ENCODE data around the gene LDLRAD4. TPM values are rescaled to one million over a fixed set of nuclear protein-coding genes. Genes with fewer than 3 reads are reported as not detected.

Gene LDLRAD4
- total and polyA plus RNA-seq, 2 donors (not counting 1 experiment from before 2014, with no cell fraction given), result 13.9 to 35.7 TPM

DNA sequence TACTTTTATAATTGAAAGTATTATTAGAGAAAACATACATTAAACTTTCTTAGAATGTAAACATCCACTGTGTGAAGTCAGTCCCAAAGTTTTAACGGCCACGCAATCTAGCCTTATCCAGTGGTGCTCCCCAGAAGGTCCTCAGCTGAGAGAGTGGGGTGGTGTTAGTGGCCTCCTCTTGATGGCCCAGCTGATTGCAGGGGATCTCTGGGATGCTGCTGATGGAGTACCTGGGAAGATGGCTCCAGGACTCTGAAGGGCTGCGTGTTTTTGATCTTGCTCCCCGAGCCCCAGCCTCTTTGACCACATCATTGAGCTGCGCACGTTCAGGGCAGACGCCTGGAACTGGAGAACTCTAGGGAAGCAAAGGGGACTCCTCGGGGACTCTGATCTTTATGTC, 326.4 kb downstream of the LDLRAD4 start:
- no peak overlapping the region for H3K4me2 ChIP-seq (replicated peaks; ENCODE audit: low read depth, low read length, poor library complexity, severe bottlenecking)
- ATAC-seq (ENCODE audit: low read depth) (no peak), DNase-seq (no peak)
- no peaks in the 10 kb centered on the region for H3K27me3 ChIP-seq (replicated peaks in 1 of 4; ENCODE audit: control extremely low read depth in 1 of 4, control insufficient read depth in 3 of 4, insufficient read depth in 4 of 4, low read length in 3 of 4)
- H4K20me1 ChIP-seq (ENCODE audit: control insufficient read depth, insufficient read depth, low read length, poor library complexity, severe bottlenecking), result no peaks in the 10 kb centered on the region
- Mint-ChIP-seq H3K27me3 (no peaks in the 10 kb centered on the region), H3K4me1 (peaks cover 25% of the 10 kb centered on the region), H3K27ac (no peak overlapping the region), H3K4me3 (no peak overlapping the region), H3K9me3 (ENCODE audit: insufficient read depth) (no peaks in the 10 kb centered on the region)
- H3K9me3 ChIP-seq (ENCODE audit: control extremely low read depth in 1 of 3, control insufficient read depth in 2 of 3, insufficient read depth in 1 of 3, low read length in 2 of 3), result peaks cover 0 to 15% (median 4%) of the 10 kb centered on the region in 3 donors
- H2AFZ ChIP-seq (ENCODE audit: insufficient read depth, low read depth, low read length, poor library complexity, severe bottlenecking), result no peak overlapping the region
- H3K27ac ChIP-seq (ENCODE audit: low read length in 2 of 2), result no peak overlapping the region
- H3K79me2 ChIP-seq (ENCODE audit: control insufficient read depth, insufficient read depth, low read length), result peaks cover 59% of the 10 kb centered on the region
- WGBS (ENCODE audit: insufficient coverage), result 98% methylated on average over 8 of the region's 8 CpGs
- intact Hi-C loops (cut with micrococcal nuclease), result no loop called here
- ChIA-PET POLR2A (no interaction called here), CTCF (interaction anchor here (1.3 to 1.9 kb wide), 2 partner anchors 13 kb away, joined by 6 read pairs; no protein-coding TSS in a partner anchor)
- peaks cover 29 to 31% of the 10 kb centered on the region in 2 donors for H3K4me1 ChIP-seq (ENCODE audit: control insufficient read depth in 2 of 2, insufficient read depth in 2 of 2, low read length in 2 of 2)
- TF ChIP-seq, protein P1, sequence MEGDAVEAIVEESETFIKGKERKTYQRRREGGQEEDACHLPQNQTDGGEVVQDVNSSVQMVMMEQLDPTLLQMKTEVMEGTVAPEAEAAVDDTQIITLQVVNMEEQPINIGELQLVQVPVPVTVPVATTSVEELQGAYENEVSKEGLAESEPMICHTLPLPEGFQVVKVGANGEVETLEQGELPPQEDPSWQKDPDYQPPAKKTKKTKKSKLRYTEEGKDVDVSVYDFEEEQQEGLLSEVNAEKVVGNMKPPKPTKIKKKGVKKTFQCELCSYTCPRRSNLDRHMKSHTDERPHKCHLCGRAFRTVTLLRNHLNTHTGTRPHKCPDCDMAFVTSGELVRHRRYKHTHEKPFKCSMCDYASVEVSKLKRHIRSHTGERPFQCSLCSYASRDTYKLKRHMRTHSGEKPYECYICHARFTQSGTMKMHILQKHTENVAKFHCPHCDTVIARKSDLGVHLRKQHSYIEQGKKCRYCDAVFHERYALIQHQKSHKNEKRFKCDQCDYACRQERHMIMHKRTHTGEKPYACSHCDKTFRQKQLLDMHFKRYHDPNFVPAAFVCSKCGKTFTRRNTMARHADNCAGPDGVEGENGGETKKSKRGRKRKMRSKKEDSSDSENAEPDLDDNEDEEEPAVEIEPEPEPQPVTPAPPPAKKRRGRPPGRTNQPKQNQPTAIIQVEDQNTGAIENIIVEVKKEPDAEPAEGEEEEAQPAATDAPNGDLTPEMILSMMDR (IDR thresholded peaks at IDR 0.05), result no peak
- no peak for TF ChIP-seq EZH2 (IDR thresholded peaks at IDR 0.05; ENCODE audit: borderline replicate concordance, insufficient read depth, low read depth, low read length, poor library complexity, severe bottlenecking)
- H3K9ac ChIP-seq (ENCODE audit: low read length), result no peak overlapping the region
- H3K4me3 ChIP-seq (ENCODE audit: control extremely low read depth in 1 of 5, extremely low read depth in 1 of 5, insufficient read depth in 1 of 5, low read depth in 2 of 5, low read length in 4 of 5), result no peak overlapping the region
- H3K36me3 ChIP-seq (replicated peaks in 1 of 2; ENCODE audit: control extremely low read depth in 1 of 2, control insufficient read depth in 1 of 2, extremely low read depth in 1 of 2, insufficient read depth in 2 of 2, low read length in 1 of 2), result peaks cover 0 to 4% of the 10 kb centered on the region in 2 experiments

DNA sequence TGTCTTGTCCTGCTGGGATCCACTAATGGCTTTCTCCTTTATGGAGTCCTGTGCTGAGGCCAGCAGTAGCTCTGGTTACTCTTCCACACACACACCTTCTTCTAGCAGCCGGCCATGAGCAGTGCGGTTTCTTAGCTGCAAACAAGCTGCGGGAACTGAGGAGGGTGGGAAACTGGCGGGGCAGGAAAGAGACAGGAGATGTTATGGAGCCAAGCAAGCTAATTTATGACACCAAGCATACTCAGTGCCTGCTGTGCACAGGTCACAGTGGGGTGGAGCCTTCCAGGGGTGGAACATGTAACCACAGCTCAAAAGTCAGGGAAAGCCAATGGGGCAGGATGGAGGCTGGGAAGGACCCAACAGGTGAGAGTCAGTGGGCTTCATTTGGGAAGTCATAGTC, 327.0 kb downstream of the LDLRAD4 start:
- H3K36me3 ChIP-seq (replicated peaks in 1 of 2; ENCODE audit: control extremely low read depth in 1 of 2, control insufficient read depth in 1 of 2, extremely low read depth in 1 of 2, insufficient read depth in 2 of 2, low read length in 1 of 2), result peaks cover 0 to 4% of the 10 kb centered on the region in 2 experiments
- DNase-seq (no peak), ATAC-seq (ENCODE audit: low read depth) (no peak)
- peaks cover 23% of the 10 kb centered on the region for H3K4me1 Mint-ChIP-seq
- peaks cover 0 to 15% (median 4%) of the 10 kb centered on the region in 3 donors for H3K9me3 ChIP-seq (ENCODE audit: control extremely low read depth in 1 of 3, control insufficient read depth in 2 of 3, insufficient read depth in 1 of 3, low read length in 2 of 3)
- ChIA-PET CTCF (interaction anchor here (1.9 kb wide), 1 partner anchor 12 kb away, joined by 6 read pairs; no protein-coding TSS in a partner anchor), POLR2A (no interaction called here)
- no peak overlapping the region for H3K4me2 ChIP-seq (replicated peaks; ENCODE audit: low read depth, low read length, poor library complexity, severe bottlenecking)
- no peaks in the 10 kb centered on the region for H4K20me1 ChIP-seq (ENCODE audit: control insufficient read depth, insufficient read depth, low read length, poor library complexity, severe bottlenecking)
- no peaks in the 10 kb centered on the region for H3K27me3 Mint-ChIP-seq
- TF ChIP-seq, protein P1 (IDR thresholded peaks at IDR 0.05), result no peak
- TF ChIP-seq EZH2 (IDR thresholded peaks at IDR 0.05; ENCODE audit: borderline replicate concordance, insufficient read depth, low read depth, low read length, poor library complexity, severe bottlenecking), result no peak
- no peaks in the 10 kb centered on the region for H3K9me3 Mint-ChIP-seq (ENCODE audit: insufficient read depth)
- WGBS (ENCODE audit: insufficient coverage), result 100% methylated on average over 1 of the region's 4 CpGs
- H3K27ac ChIP-seq (ENCODE audit: low read length in 2 of 2), result no peak overlapping the region
- no peak overlapping the region for H3K4me3 ChIP-seq (ENCODE audit: control extremely low read depth in 1 of 5, extremely low read depth in 1 of 5, insufficient read depth in 1 of 5, low read depth in 2 of 5, low read length in 4 of 5)
- no peaks in the 10 kb centered on the region for H3K27me3 ChIP-seq (replicated peaks in 1 of 4; ENCODE audit: control extremely low read depth in 1 of 4, control insufficient read depth in 3 of 4, insufficient read depth in 4 of 4, low read length in 3 of 4)
- no peak overlapping the region for H3K27ac Mint-ChIP-seq
- intact Hi-C loops (cut with micrococcal nuclease), result no loop called here
- H3K4me3 Mint-ChIP-seq, result no peak overlapping the region
- peaks cover 60% of the 10 kb centered on the region for H3K79me2 ChIP-seq (ENCODE audit: control insufficient read depth, insufficient read depth, low read length)
- H2AFZ ChIP-seq (ENCODE audit: insufficient read depth, low read depth, low read length, poor library complexity, severe bottlenecking), result no peak overlapping the region
- H3K4me1 ChIP-seq (ENCODE audit: control insufficient read depth in 2 of 2, insufficient read depth in 2 of 2, low read length in 2 of 2), result peaks cover 26 to 29% of the 10 kb centered on the region in 2 donors
- H3K9ac ChIP-seq (ENCODE audit: low read length), result no peak overlapping the region
